NB4 (cell line): ENCODE results near the gene MIB1.
A peak's percentile ranks its signal among the peaks of the same experiment; 100 is the strongest.
"Not testable (repeated sequence)": the region's sequence is repeated elsewhere in the genome, so short reads cannot be mapped to it uniquely, and the experiment has no call there.

Source experiments
- DNase-seq: peaks from one replicate; pipeline ENCODE4 v3.0.0; 2010; ENCODE audit warnings: low read depth
- H3K4me3 ChIP-seq: one replicate; pipeline ENCODE4 v1.5.1; 2011; ENCODE audit warnings: mild to moderate bottlenecking, low read depth, low read length, moderate library complexity
- MYC ChIP-seq: IDR thresholded peaks from 2 replicates; pipeline ENCODE4 v1.6.1; 2011; ENCODE audit warnings: low read depth, low read length
- POLR2A ChIP-seq: IDR thresholded peaks from 2 replicates; pipeline ENCODE4 v1.6.1; 2011; ENCODE audit warnings: mild to moderate bottlenecking; ENCODE audit not compliant: insufficient read length; ENCODE audit errors: extremely low read depth
- TF ChIP-seq, protein P1 (sequence below): IDR thresholded peaks from 2 replicates; pipeline ENCODE4 v1.6.1; 2011; ENCODE audit warnings: low read depth, low read length
- TF ChIP-seq, protein P2 (sequence below): IDR thresholded peaks from one replicate; pipeline ENCODE4 v1.5.1; 2012; ENCODE audit warnings: low read depth, low read length

The MIB1 gene

DNA sequence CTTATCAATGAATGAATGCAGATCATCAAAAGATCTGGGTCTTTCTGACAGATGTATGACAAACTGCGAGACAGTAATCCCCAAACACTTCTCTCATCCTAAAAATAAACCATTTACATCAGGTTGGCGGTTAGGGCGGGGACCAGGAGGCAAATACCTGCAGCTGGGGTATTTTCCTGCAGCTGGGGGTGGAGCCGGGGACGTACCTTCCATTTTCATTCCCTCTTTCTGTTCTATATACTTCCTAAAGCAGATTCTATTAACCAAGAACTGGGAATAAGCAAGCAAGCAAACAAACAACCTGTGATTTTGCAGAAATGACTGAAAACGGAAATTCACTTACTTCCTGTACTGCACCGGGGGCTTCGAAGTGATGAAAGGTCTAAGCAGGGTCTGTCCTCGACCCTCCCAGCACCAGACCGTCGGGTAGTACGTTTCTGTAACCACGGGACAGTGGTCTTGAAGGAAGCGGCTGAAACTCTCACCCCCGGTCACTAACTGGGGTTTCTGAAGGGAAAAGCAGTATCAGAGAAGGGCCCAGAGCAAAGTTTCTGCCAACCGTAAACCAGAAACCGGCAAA lies 37.3 kb upstream of the MIB1 start:
- no peak for DNase-seq
- TF ChIP-seq POLR2A (no peak), MYC (no peak)
- TF ChIP-seq, protein P1, sequence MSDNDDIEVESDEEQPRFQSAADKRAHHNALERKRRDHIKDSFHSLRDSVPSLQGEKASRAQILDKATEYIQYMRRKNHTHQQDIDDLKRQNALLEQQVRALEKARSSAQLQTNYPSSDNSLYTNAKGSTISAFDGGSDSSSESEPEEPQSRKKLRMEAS, result no peak
- TF ChIP-seq, protein P2, sequence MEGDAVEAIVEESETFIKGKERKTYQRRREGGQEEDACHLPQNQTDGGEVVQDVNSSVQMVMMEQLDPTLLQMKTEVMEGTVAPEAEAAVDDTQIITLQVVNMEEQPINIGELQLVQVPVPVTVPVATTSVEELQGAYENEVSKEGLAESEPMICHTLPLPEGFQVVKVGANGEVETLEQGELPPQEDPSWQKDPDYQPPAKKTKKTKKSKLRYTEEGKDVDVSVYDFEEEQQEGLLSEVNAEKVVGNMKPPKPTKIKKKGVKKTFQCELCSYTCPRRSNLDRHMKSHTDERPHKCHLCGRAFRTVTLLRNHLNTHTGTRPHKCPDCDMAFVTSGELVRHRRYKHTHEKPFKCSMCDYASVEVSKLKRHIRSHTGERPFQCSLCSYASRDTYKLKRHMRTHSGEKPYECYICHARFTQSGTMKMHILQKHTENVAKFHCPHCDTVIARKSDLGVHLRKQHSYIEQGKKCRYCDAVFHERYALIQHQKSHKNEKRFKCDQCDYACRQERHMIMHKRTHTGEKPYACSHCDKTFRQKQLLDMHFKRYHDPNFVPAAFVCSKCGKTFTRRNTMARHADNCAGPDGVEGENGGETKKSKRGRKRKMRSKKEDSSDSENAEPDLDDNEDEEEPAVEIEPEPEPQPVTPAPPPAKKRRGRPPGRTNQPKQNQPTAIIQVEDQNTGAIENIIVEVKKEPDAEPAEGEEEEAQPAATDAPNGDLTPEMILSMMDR, result no peak
- H3K4me3 ChIP-seq, result peak overlapping the region; percentile 95

DNA sequence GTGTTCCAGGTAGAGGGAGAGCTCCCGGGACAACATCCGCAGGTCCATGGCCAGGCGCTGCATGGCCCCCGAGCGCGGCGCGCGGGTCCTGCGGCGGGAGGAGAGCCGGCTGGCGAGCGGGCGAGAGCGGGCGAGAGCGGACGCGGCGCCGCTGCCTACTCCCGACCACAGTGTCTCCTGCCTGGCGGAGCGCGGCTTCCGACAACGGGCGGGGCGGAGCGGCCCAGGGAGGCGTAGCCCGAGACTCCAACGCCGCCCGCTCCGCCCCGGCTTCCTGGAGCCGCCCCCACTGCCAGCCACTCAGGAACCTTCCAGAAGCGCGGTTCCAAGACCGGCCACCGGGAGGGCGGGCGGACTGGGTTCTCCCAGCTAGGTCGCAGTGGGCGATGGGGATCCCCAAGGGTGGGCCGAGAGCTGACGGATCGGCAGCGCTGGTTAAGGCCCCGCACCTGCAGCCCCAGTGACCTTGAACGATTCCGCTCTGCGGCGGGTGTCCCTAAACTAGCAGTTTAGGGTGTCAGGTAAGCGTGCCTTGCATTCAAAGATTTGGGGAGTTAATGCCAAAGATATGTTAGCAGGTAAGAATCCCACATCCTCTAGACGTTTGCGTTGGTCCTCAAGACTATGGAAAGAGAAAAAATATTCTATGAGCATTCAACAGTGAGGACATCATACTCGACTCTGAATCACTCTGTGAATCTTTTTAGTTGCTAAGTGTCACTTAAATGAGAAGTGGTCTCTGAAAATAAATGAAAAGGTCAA lies 35.8 kb upstream of the MIB1 start, which contains the start of gene ABHD3:
TSS of gene ABHD3 (minus strand) at position 172 of the 762 bp plus-strand sequence. CDS start at position 63, 109 bp downstream.
- H3K4me3 ChIP-seq, result peak within 1 kb of the TSS; percentile 95
- TF ChIP-seq, protein P1, result 0 out of 2 replicates have a peak, but pooled peaks have one; percentile 3
- TF ChIP-seq MYC, result no peak
- peak; percentile 83 for TF ChIP-seq POLR2A
- peak; percentile 94 for DNase-seq

DNA sequence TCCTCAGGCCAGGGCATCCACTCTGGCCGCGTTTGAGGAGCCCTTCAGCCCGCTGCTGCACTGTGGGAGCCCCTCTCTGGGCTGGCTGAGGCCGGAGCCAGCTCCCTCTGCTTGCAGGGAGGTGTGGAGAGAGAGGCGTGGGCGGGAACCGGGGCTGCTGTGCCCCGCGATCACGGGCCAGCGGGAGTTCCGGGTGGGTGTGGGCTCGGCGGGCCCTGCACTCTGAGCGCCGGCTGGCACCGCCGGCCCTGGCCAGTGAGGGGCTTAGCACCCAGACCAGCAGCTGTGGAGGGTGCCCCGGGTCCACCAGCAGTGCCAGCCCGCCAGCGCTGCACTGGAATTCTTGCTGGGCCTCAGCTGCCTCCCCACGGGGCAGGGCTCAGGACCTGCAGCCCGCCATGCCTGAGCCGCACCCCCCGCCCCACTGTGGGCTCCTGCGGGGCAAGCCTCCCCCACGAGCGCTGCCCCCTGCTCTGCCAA lies 34.2 kb upstream of the MIB1 start:
- TF ChIP-seq POLR2A (no peak), MYC (no peak)
- TF ChIP-seq, protein P2, result no peak
- TF ChIP-seq, protein P1, result no peak
- no peak for DNase-seq

DNA sequence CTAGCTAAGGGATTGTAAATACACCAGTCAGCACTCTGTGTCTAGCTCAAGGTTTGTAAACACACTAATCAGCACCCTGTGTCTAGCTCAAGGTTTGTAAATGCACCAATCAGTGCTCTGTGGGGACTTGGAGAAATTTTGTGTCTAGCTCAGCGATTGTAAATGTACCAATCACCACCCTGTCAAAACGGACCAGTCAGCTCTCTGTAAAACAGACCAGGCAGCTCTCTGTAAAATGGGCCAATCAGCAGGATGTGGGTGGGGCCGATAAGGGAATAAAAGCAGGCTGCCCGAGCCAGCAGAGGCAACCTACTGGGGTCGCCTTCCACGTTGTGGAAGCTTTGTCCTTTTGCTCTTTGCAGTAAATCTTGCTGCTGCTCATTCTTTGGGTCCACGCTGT lies 33.5 kb upstream of the MIB1 start:
- H3K4me3 ChIP-seq, DNase-seq: not testable (repeated sequence)

More for the DNA sequence above, 34.2 kb upstream of the MIB1 start:
- H3K4me3 ChIP-seq, result no peak overlapping the region

DNA sequence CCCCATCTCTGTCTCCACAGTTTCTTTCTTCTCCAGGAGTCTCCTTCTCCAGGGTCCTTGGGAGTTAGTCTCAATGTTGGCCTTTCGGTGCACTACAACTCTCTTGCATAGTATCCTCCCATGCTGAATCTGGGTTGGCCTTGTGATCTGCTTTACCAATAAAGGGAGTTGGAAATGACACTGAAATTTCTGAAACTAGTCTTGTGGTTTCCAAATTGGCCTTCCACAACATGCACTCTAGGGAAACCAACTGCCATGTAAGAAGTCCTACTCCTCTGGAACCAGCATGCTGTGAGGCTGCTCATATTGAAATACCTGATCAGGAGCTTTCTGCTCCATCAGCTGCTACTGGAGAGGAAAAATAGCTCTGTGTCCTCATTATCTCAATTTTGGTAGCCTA lies 26.1 kb upstream of the MIB1 start:
- DNase-seq, result no peak
- no peak for TF ChIP-seq POLR2A
- TF ChIP-seq MYC, result no peak
- TF ChIP-seq, protein P1, result no peak
- TF ChIP-seq, protein P2, result no peak
- H3K4me3 ChIP-seq, result no peak overlapping the region

DNA sequence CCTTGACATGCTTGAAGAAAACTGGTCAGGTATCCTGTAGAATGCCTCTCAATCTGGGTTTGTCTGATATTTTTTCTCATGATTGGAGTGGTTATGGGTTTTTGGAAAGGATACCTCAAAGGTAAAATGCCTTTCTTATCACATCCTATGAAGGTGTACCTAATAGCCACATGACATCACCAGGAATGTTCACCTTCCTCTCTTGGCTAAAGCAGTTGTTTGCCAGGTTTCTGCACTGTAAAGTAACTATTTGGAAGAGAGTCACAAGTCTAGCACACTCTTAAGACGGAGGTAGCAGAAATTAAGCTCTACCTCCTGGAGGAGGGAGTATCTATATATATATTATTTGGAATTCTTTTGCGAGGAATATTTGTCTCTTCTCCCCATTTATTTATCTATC lies 17.9 kb upstream of the MIB1 start:
- TF ChIP-seq MYC (no peak), POLR2A (no peak)
- TF ChIP-seq, protein P1, result no peak
- TF ChIP-seq, protein P2, result no peak
- no peak overlapping the region for H3K4me3 ChIP-seq
- DNase-seq, result no peak
